NCI-H2196 treated with DMSO at 0.1 percent for 48 hours (cell line): ENCODE results near the gene SRL.
A peak's percentile ranks its signal among the peaks of the same experiment; 100 is the strongest.

Source experiments
- DNase-seq: peaks from one replicate; lab custom pipeline; 2025; ENCODE audit not compliant: unreplicated experiment; lab: John Stamatoyannopoulos, UW

The SRL gene

GRCh38 chr16:4202615-4203345 is 39.1 kb downstream of the SRL start:
- DNase-seq = no peak

- DNase-seq = no peak
These were observed 41.1 kb downstream of the SRL start for GRCh38 chr16:4200781-4201137.

- DNase-seq = peak; percentile 37
These were observed 41.7 kb downstream of the SRL start for GRCh38 chr16:4200000-4200780.

GRCh38 chr16:4198816-4199215 is 43.1 kb downstream of the SRL start:
- no peak for DNase-seq

- DNase-seq = no peak
These were observed 47.2 kb downstream of the SRL start for GRCh38 chr16:4194661-4195060.

GRCh38 chr16:4193920-4194319 is 48.0 kb downstream of the SRL start:
- no peak for DNase-seq

GRCh38 chr16:4192206-4192605 is 49.7 kb downstream of the SRL start:
- no peak for DNase-seq

- no peak for DNase-seq
These were observed 51.1 kb downstream of the SRL start for GRCh38 chr16:4190712-4191333.

- DNase-seq = no peak
These were observed 51.8 kb downstream of the SRL start for GRCh38 chr16:4190086-4190485.

- DNase-seq = no peak
These were observed 57.7 kb downstream of the SRL start for GRCh38 chr16:4184038-4184702.

- DNase-seq = peak; percentile 89
These were observed 58.4 kb downstream of the SRL start for GRCh38 chr16:4183237-4184037.

- DNase-seq = no peak
These were observed 59.2 kb downstream of the SRL start for GRCh38 chr16:4182581-4183236.

- no peak for DNase-seq
These were observed 61.4 kb downstream of the SRL start for GRCh38 chr16:4180511-4180910.

GRCh38 chr16:4179763-4180260 is 62.1 kb downstream of the SRL start:
- DNase-seq = no peak

GRCh38 chr16:4179020-4179419 is 62.9 kb downstream of the SRL start:
- no peak for DNase-seq

- no peak for DNase-seq
These were observed 63.3 kb downstream of the SRL start for GRCh38 chr16:4178468-4179010.

- DNase-seq = peak; percentile 7
These were observed 64.9 kb downstream of the SRL start for GRCh38 chr16:4176906-4177417.

GRCh38 chr16:4175849-4176248 is 66.0 kb downstream of the SRL start:
- DNase-seq = no peak

GRCh38 chr16:4172070-4172469 is 69.8 kb downstream of the SRL start:
- DNase-seq = no peak

- no peak for DNase-seq
These were observed 72.5 kb downstream of the SRL start for GRCh38 chr16:4169415-4169814.
